ENCODE data around the gene TACR2.

- TF ChIP-seq, protein P1, sequence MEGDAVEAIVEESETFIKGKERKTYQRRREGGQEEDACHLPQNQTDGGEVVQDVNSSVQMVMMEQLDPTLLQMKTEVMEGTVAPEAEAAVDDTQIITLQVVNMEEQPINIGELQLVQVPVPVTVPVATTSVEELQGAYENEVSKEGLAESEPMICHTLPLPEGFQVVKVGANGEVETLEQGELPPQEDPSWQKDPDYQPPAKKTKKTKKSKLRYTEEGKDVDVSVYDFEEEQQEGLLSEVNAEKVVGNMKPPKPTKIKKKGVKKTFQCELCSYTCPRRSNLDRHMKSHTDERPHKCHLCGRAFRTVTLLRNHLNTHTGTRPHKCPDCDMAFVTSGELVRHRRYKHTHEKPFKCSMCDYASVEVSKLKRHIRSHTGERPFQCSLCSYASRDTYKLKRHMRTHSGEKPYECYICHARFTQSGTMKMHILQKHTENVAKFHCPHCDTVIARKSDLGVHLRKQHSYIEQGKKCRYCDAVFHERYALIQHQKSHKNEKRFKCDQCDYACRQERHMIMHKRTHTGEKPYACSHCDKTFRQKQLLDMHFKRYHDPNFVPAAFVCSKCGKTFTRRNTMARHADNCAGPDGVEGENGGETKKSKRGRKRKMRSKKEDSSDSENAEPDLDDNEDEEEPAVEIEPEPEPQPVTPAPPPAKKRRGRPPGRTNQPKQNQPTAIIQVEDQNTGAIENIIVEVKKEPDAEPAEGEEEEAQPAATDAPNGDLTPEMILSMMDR (IDR thresholded peaks at IDR 0.05; ENCODE audit: low read depth, low read length): no peak
- TF ChIP-seq MAX (IDR thresholded peaks at IDR 0.05; ENCODE audit: low read depth, low read length) (no peak), MYC (IDR thresholded peaks at IDR 0.05; ENCODE audit: low read depth, low read length) (no peak)
These were observed 22.6 kb upstream of the TACR2 start for GRCh38 chr10:69439350-69439739.

Data from NB4 (cell line).